Measurements from ENCODE around the gene ZNF385B. TPM values are rescaled to one million over a fixed set of nuclear protein-coding genes. Genes with fewer than 3 reads are reported as not detected.

ZNF385B gene
- total RNA-seq, 1 donor from 2014 or later = 1.0 TPM

GRCh38 chr2:179612108-179612507 is 249.3 kb downstream of the ZNF385B start:
- no peak overlapping the region for H3K9ac ChIP-seq (ENCODE audit: low read depth in 1 of 3, low read length in 3 of 3)
- no peak overlapping the region for H3K4me3 ChIP-seq (ENCODE audit: low read length in 3 of 3)
- no peaks in the 10 kb centered on the region for H3K4me1 ChIP-seq (ENCODE audit: control insufficient read depth in 3 of 3, insufficient read depth in 3 of 3, low read length in 3 of 3)
- no peak overlapping the region for H3K27ac ChIP-seq (ENCODE audit: low read depth, low read length)
- H3K27me3 ChIP-seq (ENCODE audit: control insufficient read depth in 3 of 3, insufficient read depth in 3 of 3, low read length in 3 of 3) = no peaks in the 10 kb centered on the region
- no peaks in the 10 kb centered on the region for H3K36me3 ChIP-seq (ENCODE audit: control insufficient read depth in 3 of 3, insufficient read depth in 3 of 3, low read length in 3 of 3)
- no peaks in the 10 kb centered on the region for H3K9me3 ChIP-seq (ENCODE audit: control insufficient read depth in 3 of 3, low read length in 3 of 3)

DNA sequence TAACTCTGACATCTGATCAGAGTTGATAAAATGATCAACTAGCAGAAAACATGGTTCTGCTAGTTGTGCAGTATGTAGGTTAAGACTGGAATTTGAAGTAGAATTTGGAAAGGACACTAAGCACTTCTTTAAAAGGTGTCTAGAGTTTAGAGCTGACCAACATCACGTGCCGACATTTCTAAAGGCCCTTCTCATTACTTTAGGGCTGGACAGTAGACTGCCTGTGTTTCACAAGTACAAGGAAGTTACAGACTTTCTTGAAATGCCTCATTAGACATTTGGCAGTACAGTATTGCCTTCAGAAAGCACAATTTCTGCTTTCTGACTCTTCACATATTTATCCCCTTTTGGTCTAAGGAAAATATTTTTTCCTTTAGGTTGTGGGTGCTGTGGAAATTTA is 255.3 kb downstream of the ZNF385B start:
- H3K9ac ChIP-seq (ENCODE audit: low read depth in 1 of 3, low read length in 3 of 3) = no peak overlapping the region
- no peaks in the 10 kb centered on the region for H3K27me3 ChIP-seq (ENCODE audit: control insufficient read depth in 3 of 3, insufficient read depth in 3 of 3, low read length in 3 of 3)
- H3K27ac ChIP-seq (ENCODE audit: low read depth, low read length) = no peak overlapping the region
- H3K9me3 ChIP-seq (ENCODE audit: control insufficient read depth in 3 of 3, low read length in 3 of 3) = no peaks in the 10 kb centered on the region
- no peaks in the 10 kb centered on the region for H3K4me1 ChIP-seq (ENCODE audit: control insufficient read depth in 3 of 3, insufficient read depth in 3 of 3, low read length in 3 of 3)
- no peak overlapping the region for H3K4me3 ChIP-seq (ENCODE audit: low read length in 3 of 3)
- no peaks in the 10 kb centered on the region for H3K36me3 ChIP-seq (ENCODE audit: control insufficient read depth in 3 of 3, insufficient read depth in 3 of 3, low read length in 3 of 3)

- H3K4me3 ChIP-seq (ENCODE audit: low read length in 3 of 3) = no peak overlapping the region
- no peak overlapping the region for H3K27ac ChIP-seq (ENCODE audit: low read depth, low read length)
- H3K4me1 ChIP-seq (ENCODE audit: control insufficient read depth in 3 of 3, insufficient read depth in 3 of 3, low read length in 3 of 3) = no peaks in the 10 kb centered on the region
- no peaks in the 10 kb centered on the region for H3K9me3 ChIP-seq (ENCODE audit: control insufficient read depth in 3 of 3, low read length in 3 of 3)
- no peaks in the 10 kb centered on the region for H3K27me3 ChIP-seq (ENCODE audit: control insufficient read depth in 3 of 3, insufficient read depth in 3 of 3, low read length in 3 of 3)
- no peak overlapping the region for H3K9ac ChIP-seq (ENCODE audit: low read depth in 1 of 3, low read length in 3 of 3)
- H3K36me3 ChIP-seq (ENCODE audit: control insufficient read depth in 3 of 3, insufficient read depth in 3 of 3, low read length in 3 of 3) = no peaks in the 10 kb centered on the region
Measured at GRCh38 chr2:179605341-179605740, 256.1 kb downstream of the ZNF385B start.

DNA sequence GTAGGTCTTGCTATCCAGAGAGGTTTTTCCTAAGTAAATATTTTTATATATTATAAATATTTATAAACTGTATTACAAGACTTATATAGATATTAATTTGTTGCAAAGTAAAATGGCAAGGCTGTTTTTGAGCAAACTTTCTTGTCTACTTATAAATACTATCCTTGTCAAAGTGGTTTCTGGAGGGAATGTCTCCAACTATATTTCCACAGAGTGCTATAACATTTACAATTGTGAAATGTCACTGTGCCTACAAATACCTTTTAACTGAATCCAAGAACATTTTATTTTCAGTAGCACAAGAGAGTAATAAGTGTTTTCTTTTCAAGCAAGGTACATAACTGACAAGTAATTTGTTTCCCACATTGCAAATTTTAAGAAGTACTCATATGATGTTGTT is 256.8 kb downstream of the ZNF385B start:
- no peaks in the 10 kb centered on the region for H3K9me3 ChIP-seq (ENCODE audit: control insufficient read depth in 3 of 3, low read length in 3 of 3)
- H3K4me1 ChIP-seq (ENCODE audit: control insufficient read depth in 3 of 3, insufficient read depth in 3 of 3, low read length in 3 of 3) = no peaks in the 10 kb centered on the region
- no peaks in the 10 kb centered on the region for H3K27me3 ChIP-seq (ENCODE audit: control insufficient read depth in 3 of 3, insufficient read depth in 3 of 3, low read length in 3 of 3)
- H3K9ac ChIP-seq (ENCODE audit: low read depth in 1 of 3, low read length in 3 of 3) = no peak overlapping the region
- no peaks in the 10 kb centered on the region for H3K36me3 ChIP-seq (ENCODE audit: control insufficient read depth in 3 of 3, insufficient read depth in 3 of 3, low read length in 3 of 3)
- H3K27ac ChIP-seq (ENCODE audit: low read depth, low read length) = no peak overlapping the region
- H3K4me3 ChIP-seq (ENCODE audit: low read length in 3 of 3) = no peak overlapping the region

GRCh38 chr2:179602452-179602851 is 259.0 kb downstream of the ZNF385B start:
- H3K27me3 ChIP-seq (ENCODE audit: control insufficient read depth in 3 of 3, insufficient read depth in 3 of 3, low read length in 3 of 3) = no peaks in the 10 kb centered on the region
- no peak overlapping the region for H3K9ac ChIP-seq (ENCODE audit: low read depth in 1 of 3, low read length in 3 of 3)
- H3K4me1 ChIP-seq (ENCODE audit: control insufficient read depth in 3 of 3, insufficient read depth in 3 of 3, low read length in 3 of 3) = no peaks in the 10 kb centered on the region
- no peaks in the 10 kb centered on the region for H3K9me3 ChIP-seq (ENCODE audit: control insufficient read depth in 3 of 3, low read length in 3 of 3)
- no peak overlapping the region for H3K27ac ChIP-seq (ENCODE audit: low read depth, low read length)
- H3K4me3 ChIP-seq (ENCODE audit: low read length in 3 of 3) = no peak overlapping the region
- no peaks in the 10 kb centered on the region for H3K36me3 ChIP-seq (ENCODE audit: control insufficient read depth in 3 of 3, insufficient read depth in 3 of 3, low read length in 3 of 3)

GRCh38 chr2:179596018-179596417 is 265.4 kb downstream of the ZNF385B start:
- H3K27ac ChIP-seq (ENCODE audit: low read depth, low read length) = no peak overlapping the region
- H3K27me3 ChIP-seq (ENCODE audit: control insufficient read depth in 3 of 3, insufficient read depth in 3 of 3, low read length in 3 of 3) = no peaks in the 10 kb centered on the region
- H3K36me3 ChIP-seq (ENCODE audit: control insufficient read depth in 3 of 3, insufficient read depth in 3 of 3, low read length in 3 of 3) = no peaks in the 10 kb centered on the region

DNA sequence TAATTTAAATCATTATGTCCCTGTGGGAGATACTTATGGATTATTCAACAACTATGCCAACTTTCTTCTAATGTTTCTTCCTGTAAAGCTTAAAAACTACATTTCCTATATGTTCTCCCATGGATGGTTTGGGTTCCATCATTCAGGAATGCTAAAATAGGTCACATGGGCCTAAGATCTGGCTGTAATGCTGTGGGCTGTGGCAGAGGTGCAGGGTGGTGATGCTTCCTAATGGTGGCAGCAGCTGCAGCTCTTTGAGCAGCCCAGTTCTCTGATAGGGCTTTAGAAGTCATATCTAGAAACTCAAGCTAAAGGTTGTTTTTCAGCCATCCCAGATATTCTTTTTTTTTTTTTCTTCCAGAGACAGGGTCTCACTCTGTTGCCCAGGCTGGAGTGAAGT is 266.1 kb downstream of the ZNF385B start:
- Histone ChIP-seq H3K27me3 (ENCODE audit: control insufficient read depth in 3 of 3, insufficient read depth in 3 of 3, low read length in 3 of 3) (no peaks in the 10 kb centered on the region), H3K4me3 (ENCODE audit: low read length in 3 of 3) (no peak overlapping the region), H3K9ac (ENCODE audit: low read depth in 1 of 3, low read length in 3 of 3) (no peak overlapping the region), H3K36me3 (ENCODE audit: control insufficient read depth in 3 of 3, insufficient read depth in 3 of 3, low read length in 3 of 3) (no peaks in the 10 kb centered on the region), H3K9me3 (ENCODE audit: control insufficient read depth in 3 of 3, low read length in 3 of 3) (no peaks in the 10 kb centered on the region), H3K4me1 (ENCODE audit: control insufficient read depth in 3 of 3, insufficient read depth in 3 of 3, low read length in 3 of 3) (no peaks in the 10 kb centered on the region), H3K27ac (ENCODE audit: low read depth, low read length) (no peak overlapping the region)

More at GRCh38 chr2:179596018-179596417, 265.4 kb downstream of the ZNF385B start:
- Histone ChIP-seq H3K9me3 (ENCODE audit: control insufficient read depth in 3 of 3, low read length in 3 of 3) (no peaks in the 10 kb centered on the region), H3K4me3 (ENCODE audit: low read length in 3 of 3) (no peak overlapping the region), H3K9ac (ENCODE audit: low read depth in 1 of 3, low read length in 3 of 3) (no peak overlapping the region), H3K4me1 (ENCODE audit: control insufficient read depth in 3 of 3, insufficient read depth in 3 of 3, low read length in 3 of 3) (no peaks in the 10 kb centered on the region)

- H3K4me3 ChIP-seq (ENCODE audit: low read length in 3 of 3) = peak overlapping the region; percentile 16 to 61 (median 46)
Measured at GRCh38 chr2:179594268-179595112, 266.9 kb downstream of the ZNF385B start.

GRCh38 chr2:179593323-179593722 is 268.1 kb downstream of the ZNF385B start:
- Histone ChIP-seq H3K9ac (ENCODE audit: low read depth in 1 of 3, low read length in 3 of 3) (peak overlapping the region in 2 of 3 donors; percentile 52 to 82), H3K27me3 (ENCODE audit: control insufficient read depth in 3 of 3, insufficient read depth in 3 of 3, low read length in 3 of 3) (no peaks in the 10 kb centered on the region), H3K4me3 (ENCODE audit: low read length in 3 of 3) (peak overlapping the region; percentile 26 to 61 (median 46)), H3K9me3 (ENCODE audit: control insufficient read depth in 3 of 3, low read length in 3 of 3) (no peaks in the 10 kb centered on the region), H3K36me3 (ENCODE audit: control insufficient read depth in 3 of 3, insufficient read depth in 3 of 3, low read length in 3 of 3) (no peaks in the 10 kb centered on the region), H3K27ac (ENCODE audit: low read depth, low read length) (peak overlapping the region; percentile 85), H3K4me1 (ENCODE audit: control insufficient read depth in 3 of 3, insufficient read depth in 3 of 3, low read length in 3 of 3) (peaks cover 0 to 5% (median 0%) of the 10 kb centered on the region in 3 donors)

More at GRCh38 chr2:179594268-179595112, 266.9 kb downstream of the ZNF385B start:
- H3K27me3 ChIP-seq (ENCODE audit: control insufficient read depth in 3 of 3, insufficient read depth in 3 of 3, low read length in 3 of 3) = no peaks in the 10 kb centered on the region
- peak overlapping the region; percentile 24 to 82 (median 52) for H3K9ac ChIP-seq (ENCODE audit: low read depth in 1 of 3, low read length in 3 of 3)
- H3K9me3 ChIP-seq (ENCODE audit: control insufficient read depth in 3 of 3, low read length in 3 of 3) = no peaks in the 10 kb centered on the region
- peak overlapping the region; percentile 85 for H3K27ac ChIP-seq (ENCODE audit: low read depth, low read length)
- no peaks in the 10 kb centered on the region for H3K36me3 ChIP-seq (ENCODE audit: control insufficient read depth in 3 of 3, insufficient read depth in 3 of 3, low read length in 3 of 3)
- H3K4me1 ChIP-seq (ENCODE audit: control insufficient read depth in 3 of 3, insufficient read depth in 3 of 3, low read length in 3 of 3) = no peaks in the 10 kb centered on the region

- Histone ChIP-seq H3K9me3 (ENCODE audit: control insufficient read depth in 3 of 3, low read length in 3 of 3) (no peaks in the 10 kb centered on the region), H3K27me3 (ENCODE audit: control insufficient read depth in 3 of 3, insufficient read depth in 3 of 3, low read length in 3 of 3) (no peaks in the 10 kb centered on the region), H3K27ac (ENCODE audit: low read depth, low read length) (peak overlapping the region; percentile 85), H3K4me3 (ENCODE audit: low read length in 3 of 3) (peak overlapping the region in 2 of 3 donors; percentile 31 to 64), H3K4me1 (ENCODE audit: control insufficient read depth in 3 of 3, insufficient read depth in 3 of 3, low read length in 3 of 3) (peaks cover 0 to 5% (median 0%) of the 10 kb centered on the region in 3 donors), H3K9ac (ENCODE audit: low read depth in 1 of 3, low read length in 3 of 3) (peak overlapping the region; percentile 22 to 82 (median 52)), H3K36me3 (ENCODE audit: control insufficient read depth in 3 of 3, insufficient read depth in 3 of 3, low read length in 3 of 3) (no peaks in the 10 kb centered on the region)
Measured at GRCh38 chr2:179592167-179592936, 269.1 kb downstream of the ZNF385B start.
